PC-3 (cell line): ENCODE data around the gene MMP20. TPM values are rescaled to one million over a fixed set of nuclear protein-coding genes. Genes with fewer than 3 reads are reported as not detected.
A peak's percentile ranks its signal among the peaks of the same experiment; 100 is the strongest.

Experiments
- ATAC-seq: fragments of 200-7000 bp; cut with Tn5 transposase; 2 replicates; pipeline ENCODE4 v1.9.1; 2020; ENCODE audit warnings: mild to moderate bottlenecking, moderate library complexity
- BruUV-seq: library from RNA; stranded (reverse); fragments of 400-500 nt; replicated peaks from 2 replicates; lab custom pipeline; 2021; lab: Mats Ljungman, UMichigan
- CTCF ChIA-PET: fragments of 300-600 bp; sonication (Branson Sonifier 250); formaldehyde crosslinking; loops from one replicate; lab custom pipeline; 2022; ENCODE audit warnings: antibody characterized with exemption; lab: Charles Lee
- POLR2A ChIA-PET: fragments of 300-600 bp; sonication (Branson Sonifier 250); formaldehyde crosslinking; loops from one replicate; lab custom pipeline; 2022; ENCODE audit warnings: antibody characterized with exemption; ENCODE audit not compliant: unreplicated experiment; lab: Charles Lee
- DNase-seq: peaks from one replicate; pipeline ENCODE4 v3.0.0-alpha.2; 2015
- H2AFZ ChIP-seq: fragments of 300-600 bp; sonication (generic); 2 replicates; pipeline ENCODE4 v1.6.0; 2016; ENCODE audit warnings: antibody characterized with exemption, low read length
- H3F3A ChIP-seq: fragments of 300-600 bp; sonication (generic); one replicate; pipeline ENCODE4 v1.6.0; 2017; ENCODE audit warnings: antibody characterized with exemption, low read length, control low read depth, mild to moderate bottlenecking; ENCODE audit not compliant: unreplicated experiment
- H3K27ac ChIP-seq: fragments of 300-600 bp; sonication (generic); 2 replicates; pipeline ENCODE4 v1.5.1; 2016; ENCODE audit warnings: mild to moderate bottlenecking, low read length
- H3K27me3 ChIP-seq: fragments of 300-600 bp; sonication (generic); 2 replicates; pipeline ENCODE4 v1.6.1; 2016; ENCODE audit warnings: low read length, mixed read lengths
- H3K36me3 ChIP-seq: fragments of 300-600 bp; sonication (generic); 2 replicates; pipeline ENCODE4 v1.6.1; 2016; ENCODE audit warnings: low read depth, mixed run types, low read length, mixed read lengths
- H3K4me1 ChIP-seq: fragments of 300-600 bp; sonication (generic); 2 replicates; pipeline ENCODE4 v1.5.1; 2016; ENCODE audit warnings: low read length; ENCODE audit not compliant: insufficient read depth
- H3K4me2 ChIP-seq: fragments of 300-600 bp; sonication (generic); 2 replicates; pipeline ENCODE4 v1.6.0; 2016; ENCODE audit warnings: low read length
- H3K4me3 ChIP-seq: fragments of 300-600 bp; sonication (generic); 2 replicates; pipeline ENCODE4 v1.5.1; 2016; ENCODE audit warnings: mild to moderate bottlenecking, low read length, mixed read lengths
- H3K79me2 ChIP-seq: fragments of 300-600 bp; sonication (generic); 2 replicates; pipeline ENCODE4 v1.6.1; 2017; ENCODE audit warnings: low read length, mixed read lengths
- H3K9ac ChIP-seq: fragments of 300-600 bp; sonication (generic); 2 replicates; pipeline ENCODE4 v1.6.0; 2016; ENCODE audit warnings: mild to moderate bottlenecking, low read length
- H3K9me2 ChIP-seq: fragments of 300-600 bp; sonication (generic); replicated peaks from 2 replicates; pipeline ENCODE4 v1.6.1; 2016; ENCODE audit warnings: mixed run types, low read length, mixed read lengths
- H3K9me3 ChIP-seq: fragments of 300-600 bp; sonication (generic); 2 replicates; pipeline ENCODE4 v1.6.1; 2016; ENCODE audit warnings: low read length, mixed read lengths
- H4K20me1 ChIP-seq: fragments of 300-600 bp; sonication (generic); 2 replicates; pipeline ENCODE4 v1.6.1; 2016; ENCODE audit warnings: low read length, mixed read lengths
- CTCF ChIP-seq: fragments of 300-600 bp; sonication (generic); conservative IDR thresholded peaks from 2 replicates; pipeline ENCODE4 v1.5.1; 2017; ENCODE audit warnings: antibody characterized with exemption, low read depth, mild to moderate bottlenecking, low read length
- EZH2 ChIP-seq: fragments of 300-600 bp; sonication (generic); IDR thresholded peaks from one replicate; pipeline ENCODE4 v1.6.1; 2017; ENCODE audit warnings: antibody characterized with exemption, mild to moderate bottlenecking, low read length; ENCODE audit not compliant: unreplicated experiment
- EZH2phosphoT487 ChIP-seq: fragments of 300-600 bp; sonication (generic); IDR thresholded peaks from 2 replicates; pipeline ENCODE4 v1.6.1; 2018; ENCODE audit warnings: mild to moderate bottlenecking, antibody characterized with exemption, low read length, borderline replicate concordance
- intact Hi-C: fragments of 100-400 bp; cut with micrococcal nuclease; formaldehyde crosslinking; loops from 2 replicates; pipeline ENCODE4 v1.9.0; 2023
- total RNA-seq: library from RNA; depleted of rRNA; stranded (reverse); fragments of >200 nt; gene quantifications from 2 replicates; pipeline ENCODE4 v1.2.3, GENCODE V29; 2014

Gene MMP20
- total RNA-seq, 1 experiment from 2014 or later = not detected

GRCh38 chr11:102615077-102615893 is 9.8 kb downstream of the MMP20 start:
- H3K4me1 ChIP-seq = peaks cover 6% of the 10 kb centered on the region
- H3K27ac ChIP-seq = no peak overlapping the region
- TF ChIP-seq EZH2phosphoT487 = no peak
- no peak for TF ChIP-seq EZH2
- TF ChIP-seq CTCF = no peak
- peak; percentile 24 for DNase-seq
- H4K20me1 ChIP-seq = no peaks in the 10 kb centered on the region
- H3K9ac ChIP-seq = no peak overlapping the region
- H2AFZ ChIP-seq = no peak overlapping the region
- H3K4me3 ChIP-seq = no peak overlapping the region
- H3F3A ChIP-seq = no peaks in the 10 kb centered on the region
- no peaks in the 10 kb centered on the region for H3K36me3 ChIP-seq
- ChIA-PET CTCF (interaction anchor here (4.7 kb wide), 1 partner anchor 51 kb away, joined by 37 read pairs; no protein-coding TSS in a partner anchor), POLR2A (interaction anchor here (0.5 kb wide), 1 partner anchor 51 kb away, joined by 3 read pairs; no protein-coding TSS in a partner anchor)
- intact Hi-C loops = no loop called here
- H3K4me2 ChIP-seq = no peak overlapping the region
- ATAC-seq = no peak; the same call in 1 of the 2 replicates
- H3K9me3 ChIP-seq = no peaks in the 10 kb centered on the region
- BruUV-seq = no TSS peak
- no peaks in the 10 kb centered on the region for H3K9me2 ChIP-seq
- no peaks in the 10 kb centered on the region for H3K79me2 ChIP-seq
- H3K27me3 ChIP-seq = no peaks in the 10 kb centered on the region

GRCh38 chr11:102614485-102614884 is 10.6 kb downstream of the MMP20 start:
- H2AFZ ChIP-seq = no peak overlapping the region
- H3K27ac ChIP-seq = no peak overlapping the region
- ATAC-seq (no peak), DNase-seq (peak; percentile 35)
- peaks cover 6% of the 10 kb centered on the region for H3K4me1 ChIP-seq
- no peaks in the 10 kb centered on the region for H3K79me2 ChIP-seq
- TF ChIP-seq EZH2 = no peak
- peak; percentile 53; the same call in 1 of the 2 replicates for TF ChIP-seq CTCF
- no peak for TF ChIP-seq EZH2phosphoT487
- H3K4me3 ChIP-seq = no peak overlapping the region
- no peaks in the 10 kb centered on the region for H3K9me2 ChIP-seq
- no peaks in the 10 kb centered on the region for H3K9me3 ChIP-seq
- H3K4me2 ChIP-seq = no peak overlapping the region
- H3F3A ChIP-seq = no peaks in the 10 kb centered on the region
- CTCF ChIA-PET = interaction anchor here (4.7 kb wide), 1 partner anchor 52 kb away, joined by 37 read pairs; no protein-coding TSS in a partner anchor
- no peak overlapping the region for H3K9ac ChIP-seq
- no peaks in the 10 kb centered on the region for H3K27me3 ChIP-seq
- H4K20me1 ChIP-seq = no peaks in the 10 kb centered on the region
- no peaks in the 10 kb centered on the region for H3K36me3 ChIP-seq
- intact Hi-C loops = loop anchor here (5.0 kb wide), 2 partner anchors 52 to 162 kb away; partner anchors contain the start of gene TMEM123
- BruUV-seq = no TSS peak
- POLR2A ChIA-PET = no interaction called here
